Body of pancreas (tissue), 4 donors: Measurements from ENCODE around the gene DCAF12L1. TPM values are rescaled to one million over a fixed set of nuclear protein-coding genes. Genes with fewer than 3 reads are reported as not detected.

Experiments used
- ATAC-seq: fragments of 150-250 bp; one replicate; pipeline ENCODE4 v1.9.1; 2016
- DNase-seq, 4 donors: peaks; one replicate each; pipeline ENCODE4 v3.0.0-alpha.2; 2019
- H3K27ac ChIP-seq, 4 donors: fragments of 200-600 bp; sonication (generic); 1 replicate in 3 of 4; 2 replicates in 1 of 4; pipeline versions ENCODE4 v1.5.1 to v1.6.1; 2016 to 2019; ENCODE audit warnings: mild to moderate bottlenecking in 1 of 4, mixed read lengths in 1 of 4, moderate library complexity in 1 of 4
- H3K27me3 ChIP-seq, 2 donors: fragments of 200-600 bp; sonication (generic); one replicate each; pipeline ENCODE4 v1.6.0; 2016; ENCODE audit warnings: mild to moderate bottlenecking in 1 of 2
- H3K36me3 ChIP-seq, 2 donors: fragments of 200-600 bp; sonication (generic); replicated peaks in 1 of 2; 2 replicates each; pipeline ENCODE4 v1.5.1; 2016; ENCODE audit warnings: low read depth in 2 of 2; ENCODE audit not compliant: insufficient read depth in 1 of 2
- H3K4me1 ChIP-seq: fragments of 200-600 bp; sonication (generic); one replicate; pipeline ENCODE4 v1.6.0; 2016
- H3K4me3 ChIP-seq, 2 donors: fragments of 200-600 bp; sonication (generic); 1 replicate in 1 of 2; 2 replicates in 1 of 2; pipeline ENCODE4 v1.5.1; 2016 to 2019
- H3K9me3 ChIP-seq, 3 donors: fragments of 200-600 bp; sonication (generic); 1 replicate in 2 of 3; 2 replicates in 1 of 3; pipeline ENCODE4 v1.5.1; 2016
- CTCF ChIP-seq, 7 experiments: fragments of 450-650 bp in 4 of 7; fragments of 200-600 bp in 3 of 7; sonication (generic) in 3 of 7; IDR thresholded peaks; one replicate each; pipeline ENCODE4 v1.5.1; 2016 to 2019; ENCODE audit warnings: antibody characterized with exemption in 7 of 7
- POLR2A ChIP-seq, 3 donors: fragments of 450-650 bp; IDR thresholded peaks; one replicate each; pipeline ENCODE4 v1.6.1; 2016; ENCODE audit warnings: antibody characterized with exemption in 3 of 3, mild to moderate bottlenecking in 2 of 3
- WGBS, 2 donors: methylation state at CpG; one replicate each; pipeline ENCODE4 v1.1.5; 2017; 5-methylcytosine and 5-hydroxymethylcytosine counted together
- intact Hi-C: fragments of 100-400 bp; cut with DNase I; formaldehyde crosslinking; loops from one replicate; pipeline ENCODE4 v1.15.1; 2023
- total RNA-seq, 2 donors: library from RNA; depleted of rRNA; stranded (reverse); fragments of >200 nt; gene quantifications; one replicate each; pipeline ENCODE4 v1.1.0, GENCODE V29; 2016

DCAF12L1 gene
- not detected for total RNA-seq

- ATAC-seq (no peak), DNase-seq (no peak)
- no peaks in the 10 kb centered on the region for H3K36me3 ChIP-seq
- TF ChIP-seq POLR2A (IDR thresholded peaks at IDR 0.05) (no peak), CTCF (IDR thresholded peaks at IDR 0.05) (no peak)
- WGBS, 2 donors = 2% methylated on average over 46 of the region's 83 CpGs; no CpG with 5 or more reads in 1 of the 2 donors
- H3K9me3 ChIP-seq = no peaks in the 10 kb centered on the region
- no peaks in the 10 kb centered on the region for H3K27me3 ChIP-seq
- intact Hi-C loops = no loop called here
- no peak within 1 kb of the TSS for H3K27ac ChIP-seq
- H3K4me3 ChIP-seq = no peak within 1 kb of the TSS
- H3K4me1 ChIP-seq = no peaks in the 10 kb centered on the region
Observed at GRCh38 chrX:126552313-126553022, at the start of gene DCAF12L1. Gene DCAF12L1, minus strand, starts transcription at chrX:126552814. Its CDS starts 206 bp downstream, at chrX:126552608.

- no peak overlapping the region for H3K4me3 ChIP-seq
- ATAC-seq = no peak
- 2 to 40% methylated on average over 2 to 5 of the region's 39 CpGs for WGBS, 2 donors
- TF ChIP-seq POLR2A (IDR thresholded peaks at IDR 0.05) = no peak
- no peak for TF ChIP-seq CTCF (IDR thresholded peaks at IDR 0.05)
- H3K36me3 ChIP-seq = no peaks in the 10 kb centered on the region
- no peak overlapping the region for H3K27ac ChIP-seq
- DNase-seq = no peak
- no peaks in the 10 kb centered on the region for H3K27me3 ChIP-seq
- intact Hi-C loops = no loop called here
- no peaks in the 10 kb centered on the region for H3K9me3 ChIP-seq
- H3K4me1 ChIP-seq = no peaks in the 10 kb centered on the region
Observed at GRCh38 chrX:126580877-126581276, 28.3 kb upstream of the DCAF12L1 start.

GRCh38 chrX:126575911-126576310 lies 23.3 kb upstream of the DCAF12L1 start:
- WGBS, 2 donors = 32 to 50% methylated on average over 1 of the region's 1 CpG
- H3K4me1 ChIP-seq = no peaks in the 10 kb centered on the region
- TF ChIP-seq POLR2A (IDR thresholded peaks at IDR 0.05) (no peak), CTCF (IDR thresholded peaks at IDR 0.05) (no peak)

GRCh38 chrX:126557151-126557550 lies 4.5 kb upstream of the DCAF12L1 start:
- no peaks in the 10 kb centered on the region for H3K4me1 ChIP-seq
- no peak overlapping the region for H3K4me3 ChIP-seq
- H3K27ac ChIP-seq = no peak overlapping the region
- 10 to 20% methylated on average over 1 of the region's 1 CpG for WGBS, 2 donors
- DNase-seq (no peak), ATAC-seq (no peak)
- H3K9me3 ChIP-seq = no peaks in the 10 kb centered on the region
- intact Hi-C loops = no loop called here
- TF ChIP-seq POLR2A (IDR thresholded peaks at IDR 0.05) = no peak
- TF ChIP-seq CTCF (IDR thresholded peaks at IDR 0.05) = no peak
- H3K36me3 ChIP-seq = no peaks in the 10 kb centered on the region
- H3K27me3 ChIP-seq = no peaks in the 10 kb centered on the region

More at GRCh38 chrX:126575911-126576310, 23.3 kb upstream of the DCAF12L1 start:
- H3K27me3 ChIP-seq = no peaks in the 10 kb centered on the region
- H3K36me3 ChIP-seq = no peaks in the 10 kb centered on the region
- DNase-seq (no peak), ATAC-seq (no peak)
- H3K4me3 ChIP-seq = no peak overlapping the region
- H3K9me3 ChIP-seq = no peaks in the 10 kb centered on the region
- intact Hi-C loops = no loop called here
- no peak overlapping the region for H3K27ac ChIP-seq
